ENCODE data around the gene TENM4.

The TENM4 gene

DNA sequence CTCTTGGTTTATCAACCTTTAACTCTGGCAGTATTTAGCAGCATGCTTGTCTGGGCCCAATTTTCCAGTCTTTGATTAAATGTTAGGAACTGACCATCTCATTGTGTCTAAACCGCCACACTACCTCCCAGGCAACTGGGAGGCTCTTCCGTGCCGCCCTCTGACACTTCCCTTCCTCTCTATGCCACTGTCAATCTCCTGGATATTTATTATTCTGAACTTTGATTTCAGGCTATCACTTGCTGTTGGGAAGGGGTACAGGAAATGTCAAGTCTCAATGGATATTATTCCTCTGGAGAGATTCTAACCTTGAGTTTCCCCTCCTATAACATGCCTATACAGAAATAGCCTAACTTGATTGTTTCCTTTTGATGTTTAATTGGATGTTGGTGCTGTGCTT is 643.3 kb downstream of the TENM4 start:
- H3K9me3 ChIP-seq (ENCODE audit: control insufficient read depth, insufficient read depth, low read depth, low read length), result no peaks in the 10 kb centered on the region
- POLR2A ChIA-PET, result no interaction called here
- H3K36me3 ChIP-seq (ENCODE audit: control insufficient read depth in 2 of 2, insufficient read depth in 1 of 2, low read length in 2 of 2), result no peaks in the 10 kb centered on the region
- no peak for TF ChIP-seq ZFP37 (tag by site-specific recombination; IDR thresholded peaks at IDR 0.05)
- TF ChIP-seq ZNF157 (tag by site-specific recombination; IDR thresholded peaks at IDR 0.05), result no peak
- TF ChIP-seq SCRT2 (tag by site-specific recombination; IDR thresholded peaks at IDR 0.05), result no peak
- TF ChIP-seq ZNF2 (tag by site-specific recombination; IDR thresholded peaks at IDR 0.05), result no peak
- no peak for TF ChIP-seq GLI2 (tag by site-specific recombination; IDR thresholded peaks at IDR 0.05; ENCODE audit: borderline replicate concordance, low read depth)
- no peak for TF ChIP-seq ZNF10 (tag by site-specific recombination; IDR thresholded peaks at IDR 0.05)
- TF ChIP-seq ZNF114 (tag by site-specific recombination; IDR thresholded peaks at IDR 0.05), result no peak
- no peak for TF ChIP-seq KLF16 (tag by site-specific recombination; IDR thresholded peaks at IDR 0.05)
- TF ChIP-seq HOXA7 (CRISPR knock-in tag; IDR thresholded peaks at IDR 0.05; ENCODE audit: borderline replicate concordance), result no peak
- TF ChIP-seq, protein P1, sequence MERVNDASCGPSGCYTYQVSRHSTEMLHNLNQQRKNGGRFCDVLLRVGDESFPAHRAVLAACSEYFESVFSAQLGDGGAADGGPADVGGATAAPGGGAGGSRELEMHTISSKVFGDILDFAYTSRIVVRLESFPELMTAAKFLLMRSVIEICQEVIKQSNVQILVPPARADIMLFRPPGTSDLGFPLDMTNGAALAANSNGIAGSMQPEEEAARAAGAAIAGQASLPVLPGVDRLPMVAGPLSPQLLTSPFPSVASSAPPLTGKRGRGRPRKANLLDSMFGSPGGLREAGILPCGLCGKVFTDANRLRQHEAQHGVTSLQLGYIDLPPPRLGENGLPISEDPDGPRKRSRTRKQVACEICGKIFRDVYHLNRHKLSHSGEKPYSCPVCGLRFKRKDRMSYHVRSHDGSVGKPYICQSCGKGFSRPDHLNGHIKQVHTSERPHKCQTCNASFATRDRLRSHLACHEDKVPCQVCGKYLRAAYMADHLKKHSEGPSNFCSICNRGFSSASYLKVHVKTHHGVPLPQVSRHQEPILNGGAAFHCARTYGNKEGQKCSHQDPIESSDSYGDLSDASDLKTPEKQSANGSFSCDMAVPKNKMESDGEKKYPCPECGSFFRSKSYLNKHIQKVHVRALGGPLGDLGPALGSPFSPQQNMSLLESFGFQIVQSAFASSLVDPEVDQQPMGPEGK (tag by site-specific recombination; IDR thresholded peaks at IDR 0.05), result no peak
- TF ChIP-seq, protein P2, sequence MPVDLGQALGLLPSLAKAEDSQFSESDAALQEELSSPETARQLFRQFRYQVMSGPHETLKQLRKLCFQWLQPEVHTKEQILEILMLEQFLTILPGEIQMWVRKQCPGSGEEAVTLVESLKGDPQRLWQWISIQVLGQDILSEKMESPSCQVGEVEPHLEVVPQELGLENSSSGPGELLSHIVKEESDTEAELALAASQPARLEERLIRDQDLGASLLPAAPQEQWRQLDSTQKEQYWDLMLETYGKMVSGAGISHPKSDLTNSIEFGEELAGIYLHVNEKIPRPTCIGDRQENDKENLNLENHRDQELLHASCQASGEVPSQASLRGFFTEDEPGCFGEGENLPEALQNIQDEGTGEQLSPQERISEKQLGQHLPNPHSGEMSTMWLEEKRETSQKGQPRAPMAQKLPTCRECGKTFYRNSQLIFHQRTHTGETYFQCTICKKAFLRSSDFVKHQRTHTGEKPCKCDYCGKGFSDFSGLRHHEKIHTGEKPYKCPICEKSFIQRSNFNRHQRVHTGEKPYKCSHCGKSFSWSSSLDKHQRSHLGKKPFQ (tag by site-specific recombination; IDR thresholded peaks at IDR 0.05), result no peak
- TF ChIP-seq ZNF768 (tag by site-specific recombination; IDR thresholded peaks at IDR 0.05), result no peak
- TF ChIP-seq KLF8 (tag by site-specific recombination; IDR thresholded peaks at IDR 0.05), result no peak
- no peak for TF ChIP-seq ZNF341 (tag by site-specific recombination; IDR thresholded peaks at IDR 0.05; ENCODE audit: low read depth)
- TF ChIP-seq ZNF274 (IDR thresholded peaks at IDR 0.05; ENCODE audit: low read length), result no peak
- TF ChIP-seq ZNF274 (tag by site-specific recombination; IDR thresholded peaks at IDR 0.05; ENCODE audit: borderline replicate concordance), result no peak
- no peak for TF ChIP-seq MEIS1 (CRISPR knock-in tag; IDR thresholded peaks at IDR 0.05; ENCODE audit: borderline replicate concordance)
- no peak overlapping the region for H3K27ac ChIP-seq (ENCODE audit: extremely low read depth, low read depth, low read length)
- H3K4me1 ChIP-seq (ENCODE audit: control insufficient read depth, insufficient read depth, low read length), result peaks cover 13% of the 10 kb centered on the region
- no peak overlapping the region for H3K4me3 ChIP-seq (ENCODE audit: low read depth, low read length)
- CTCF ChIA-PET, result interaction anchor here (0.6 to 5.1 kb wide), 25 partner anchors 8 to 692 kb away, joined by 3 to 54 read pairs (median 5); no protein-coding TSS in a partner anchor

DNA sequence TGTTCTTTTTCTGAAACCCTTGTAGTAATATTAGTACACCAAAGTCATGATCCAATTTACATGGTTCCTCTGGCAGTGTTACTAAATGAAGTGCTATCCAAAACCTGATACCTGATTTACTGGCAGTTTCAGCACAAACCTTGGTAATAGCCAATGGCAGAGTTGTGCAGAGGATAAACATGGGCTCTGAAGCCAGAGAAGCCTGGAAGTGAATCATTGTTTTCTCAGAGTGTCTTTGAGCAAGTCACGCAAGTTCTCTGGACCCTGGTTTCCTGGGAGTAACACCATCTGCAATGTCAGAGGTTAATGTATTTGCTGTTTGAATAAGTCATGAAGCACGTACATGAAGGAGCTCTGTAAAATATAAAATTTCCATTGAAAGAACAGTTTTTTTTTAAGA is 643.9 kb downstream of the TENM4 start:
- TF ChIP-seq FEZF1 (tag by site-specific recombination; IDR thresholded peaks at IDR 0.05) (no peak), ZNF175 (tag by site-specific recombination; IDR thresholded peaks at IDR 0.05) (no peak)
- H3K4me3 ChIP-seq (ENCODE audit: low read depth, low read length), result no peak overlapping the region
- H3K36me3 ChIP-seq (ENCODE audit: control insufficient read depth in 2 of 2, insufficient read depth in 1 of 2, low read length in 2 of 2), result no peaks in the 10 kb centered on the region
- H3K27ac ChIP-seq (ENCODE audit: extremely low read depth, low read depth, low read length), result no peak overlapping the region
- ChIA-PET CTCF (interaction anchor here (1.7 to 5.1 kb wide), 4 partner anchors 8 to 151 kb away, joined by 8 to 54 read pairs (median 23); no protein-coding TSS in a partner anchor), POLR2A (no interaction called here)
- peaks cover 13% of the 10 kb centered on the region for H3K4me1 ChIP-seq (ENCODE audit: control insufficient read depth, insufficient read depth, low read length)
- no peaks in the 10 kb centered on the region for H3K9me3 ChIP-seq (ENCODE audit: control insufficient read depth, insufficient read depth, low read depth, low read length)

DNA sequence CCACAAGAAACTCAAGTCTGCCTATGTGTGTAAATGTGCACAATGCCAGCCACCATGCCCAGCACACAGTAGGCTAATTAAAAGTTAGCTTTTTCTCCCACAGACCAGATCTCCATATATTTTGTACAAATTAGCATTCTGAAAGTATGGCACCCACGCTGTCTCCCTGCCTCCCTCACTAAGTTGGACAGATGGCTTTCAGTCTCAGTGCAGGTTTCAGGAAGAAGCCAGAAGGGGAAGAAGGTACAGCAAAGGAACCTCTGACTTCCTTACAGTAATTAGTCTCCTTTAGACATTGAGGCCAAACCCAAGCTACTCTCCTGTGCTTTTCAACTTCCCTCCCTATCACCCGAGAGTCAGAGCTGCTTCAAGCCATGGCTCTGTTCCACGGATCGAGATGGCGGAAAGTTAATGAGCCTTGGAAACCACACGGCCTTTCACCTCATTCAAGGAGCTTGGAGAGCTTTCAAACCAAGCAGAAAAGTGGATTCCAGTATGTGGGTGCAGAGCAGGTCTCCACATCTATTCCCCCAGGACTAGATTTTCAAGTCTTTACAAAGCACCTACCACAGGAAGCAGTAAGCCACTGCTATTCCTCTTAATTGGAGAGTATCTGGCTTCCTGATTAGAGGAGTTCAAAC is 645.1 kb downstream of the TENM4 start:
- no peak overlapping the region for H3K4me3 ChIP-seq (ENCODE audit: low read depth, low read length)
- peaks cover 3% of the 10 kb centered on the region; the same call in 1 of the 2 replicates for H3K4me1 ChIP-seq (ENCODE audit: control insufficient read depth, insufficient read depth, low read length)
- no peaks in the 10 kb centered on the region for H3K36me3 ChIP-seq (ENCODE audit: control insufficient read depth in 2 of 2, insufficient read depth in 1 of 2, low read length in 2 of 2)
- H3K27ac ChIP-seq (ENCODE audit: extremely low read depth, low read depth, low read length), result no peak overlapping the region
- no peaks in the 10 kb centered on the region for H3K9me3 ChIP-seq (ENCODE audit: control insufficient read depth, insufficient read depth, low read depth, low read length)
- POLR2A ChIA-PET, result no interaction called here
- CTCF ChIA-PET, result interaction anchor here (0.6 to 1.0 kb wide), 4 partner anchors 48 to 899 kb away, joined by 3 read pairs; no protein-coding TSS in a partner anchor
- TF ChIP-seq, protein P3, sequence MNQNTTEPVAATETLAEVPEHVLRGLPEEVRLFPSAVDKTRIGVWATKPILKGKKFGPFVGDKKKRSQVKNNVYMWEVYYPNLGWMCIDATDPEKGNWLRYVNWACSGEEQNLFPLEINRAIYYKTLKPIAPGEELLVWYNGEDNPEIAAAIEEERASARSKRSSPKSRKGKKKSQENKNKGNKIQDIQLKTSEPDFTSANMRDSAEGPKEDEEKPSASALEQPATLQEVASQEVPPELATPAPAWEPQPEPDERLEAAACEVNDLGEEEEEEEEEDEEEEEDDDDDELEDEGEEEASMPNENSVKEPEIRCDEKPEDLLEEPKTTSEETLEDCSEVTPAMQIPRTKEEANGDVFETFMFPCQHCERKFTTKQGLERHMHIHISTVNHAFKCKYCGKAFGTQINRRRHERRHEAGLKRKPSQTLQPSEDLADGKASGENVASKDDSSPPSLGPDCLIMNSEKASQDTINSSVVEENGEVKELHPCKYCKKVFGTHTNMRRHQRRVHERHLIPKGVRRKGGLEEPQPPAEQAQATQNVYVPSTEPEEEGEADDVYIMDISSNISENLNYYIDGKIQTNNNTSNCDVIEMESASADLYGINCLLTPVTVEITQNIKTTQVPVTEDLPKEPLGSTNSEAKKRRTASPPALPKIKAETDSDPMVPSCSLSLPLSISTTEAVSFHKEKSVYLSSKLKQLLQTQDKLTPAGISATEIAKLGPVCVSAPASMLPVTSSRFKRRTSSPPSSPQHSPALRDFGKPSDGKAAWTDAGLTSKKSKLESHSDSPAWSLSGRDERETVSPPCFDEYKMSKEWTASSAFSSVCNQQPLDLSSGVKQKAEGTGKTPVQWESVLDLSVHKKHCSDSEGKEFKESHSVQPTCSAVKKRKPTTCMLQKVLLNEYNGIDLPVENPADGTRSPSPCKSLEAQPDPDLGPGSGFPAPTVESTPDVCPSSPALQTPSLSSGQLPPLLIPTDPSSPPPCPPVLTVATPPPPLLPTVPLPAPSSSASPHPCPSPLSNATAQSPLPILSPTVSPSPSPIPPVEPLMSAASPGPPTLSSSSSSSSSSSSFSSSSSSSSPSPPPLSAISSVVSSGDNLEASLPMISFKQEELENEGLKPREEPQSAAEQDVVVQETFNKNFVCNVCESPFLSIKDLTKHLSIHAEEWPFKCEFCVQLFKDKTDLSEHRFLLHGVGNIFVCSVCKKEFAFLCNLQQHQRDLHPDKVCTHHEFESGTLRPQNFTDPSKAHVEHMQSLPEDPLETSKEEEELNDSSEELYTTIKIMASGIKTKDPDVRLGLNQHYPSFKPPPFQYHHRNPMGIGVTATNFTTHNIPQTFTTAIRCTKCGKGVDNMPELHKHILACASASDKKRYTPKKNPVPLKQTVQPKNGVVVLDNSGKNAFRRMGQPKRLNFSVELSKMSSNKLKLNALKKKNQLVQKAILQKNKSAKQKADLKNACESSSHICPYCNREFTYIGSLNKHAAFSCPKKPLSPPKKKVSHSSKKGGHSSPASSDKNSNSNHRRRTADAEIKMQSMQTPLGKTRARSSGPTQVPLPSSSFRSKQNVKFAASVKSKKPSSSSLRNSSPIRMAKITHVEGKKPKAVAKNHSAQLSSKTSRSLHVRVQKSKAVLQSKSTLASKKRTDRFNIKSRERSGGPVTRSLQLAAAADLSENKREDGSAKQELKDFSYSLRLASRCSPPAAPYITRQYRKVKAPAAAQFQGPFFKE (tag by site-specific recombination; IDR thresholded peaks at IDR 0.05; ENCODE audit: borderline replicate concordance), result no peak
- TF ChIP-seq ZNF211 (tag by site-specific recombination; IDR thresholded peaks at IDR 0.05; ENCODE audit: low read depth), result no peak
- TF ChIP-seq, protein P4, sequence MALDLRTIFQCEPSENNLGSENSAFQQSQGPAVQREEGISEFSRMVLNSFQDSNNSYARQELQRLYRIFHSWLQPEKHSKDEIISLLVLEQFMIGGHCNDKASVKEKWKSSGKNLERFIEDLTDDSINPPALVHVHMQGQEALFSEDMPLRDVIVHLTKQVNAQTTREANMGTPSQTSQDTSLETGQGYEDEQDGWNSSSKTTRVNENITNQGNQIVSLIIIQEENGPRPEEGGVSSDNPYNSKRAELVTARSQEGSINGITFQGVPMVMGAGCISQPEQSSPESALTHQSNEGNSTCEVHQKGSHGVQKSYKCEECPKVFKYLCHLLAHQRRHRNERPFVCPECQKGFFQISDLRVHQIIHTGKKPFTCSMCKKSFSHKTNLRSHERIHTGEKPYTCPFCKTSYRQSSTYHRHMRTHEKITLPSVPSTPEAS (tag by site-specific recombination; IDR thresholded peaks at IDR 0.05), result no peak
